ENCODE results near the gene GTF2F2.

DNA sequence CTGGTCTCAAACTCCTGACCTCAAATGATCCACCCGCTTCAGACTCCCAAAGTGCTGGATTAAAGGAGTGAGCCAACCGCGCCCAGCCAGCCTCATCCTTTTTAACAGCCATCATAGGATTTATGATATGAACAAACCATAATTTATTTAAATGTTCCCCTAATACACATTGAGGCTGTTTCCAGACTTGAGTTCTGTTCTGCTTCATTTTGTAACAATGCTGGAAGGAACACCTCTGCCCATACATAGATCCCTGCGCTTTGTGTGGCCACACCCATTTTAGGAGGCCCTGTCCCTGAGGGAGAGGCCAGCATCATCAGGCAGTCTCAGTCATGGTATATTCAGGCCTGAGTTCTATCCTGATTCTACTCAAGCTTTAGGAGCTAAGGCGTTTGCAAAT, 184.8 kb downstream of the GTF2F2 start:
- TF ChIP-seq, protein P1, sequence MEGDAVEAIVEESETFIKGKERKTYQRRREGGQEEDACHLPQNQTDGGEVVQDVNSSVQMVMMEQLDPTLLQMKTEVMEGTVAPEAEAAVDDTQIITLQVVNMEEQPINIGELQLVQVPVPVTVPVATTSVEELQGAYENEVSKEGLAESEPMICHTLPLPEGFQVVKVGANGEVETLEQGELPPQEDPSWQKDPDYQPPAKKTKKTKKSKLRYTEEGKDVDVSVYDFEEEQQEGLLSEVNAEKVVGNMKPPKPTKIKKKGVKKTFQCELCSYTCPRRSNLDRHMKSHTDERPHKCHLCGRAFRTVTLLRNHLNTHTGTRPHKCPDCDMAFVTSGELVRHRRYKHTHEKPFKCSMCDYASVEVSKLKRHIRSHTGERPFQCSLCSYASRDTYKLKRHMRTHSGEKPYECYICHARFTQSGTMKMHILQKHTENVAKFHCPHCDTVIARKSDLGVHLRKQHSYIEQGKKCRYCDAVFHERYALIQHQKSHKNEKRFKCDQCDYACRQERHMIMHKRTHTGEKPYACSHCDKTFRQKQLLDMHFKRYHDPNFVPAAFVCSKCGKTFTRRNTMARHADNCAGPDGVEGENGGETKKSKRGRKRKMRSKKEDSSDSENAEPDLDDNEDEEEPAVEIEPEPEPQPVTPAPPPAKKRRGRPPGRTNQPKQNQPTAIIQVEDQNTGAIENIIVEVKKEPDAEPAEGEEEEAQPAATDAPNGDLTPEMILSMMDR (conservative IDR thresholded peaks at IDR 0.05; ENCODE audit: low read depth, low read length), result no peak
- TF ChIP-seq EZH2 (IDR thresholded peaks at IDR 0.05; ENCODE audit: borderline replicate concordance, low read depth, low read length, poor library complexity, severe bottlenecking), result no peak
